ENCODE data around the gene DNAH10.

The DNAH10 gene

DNA sequence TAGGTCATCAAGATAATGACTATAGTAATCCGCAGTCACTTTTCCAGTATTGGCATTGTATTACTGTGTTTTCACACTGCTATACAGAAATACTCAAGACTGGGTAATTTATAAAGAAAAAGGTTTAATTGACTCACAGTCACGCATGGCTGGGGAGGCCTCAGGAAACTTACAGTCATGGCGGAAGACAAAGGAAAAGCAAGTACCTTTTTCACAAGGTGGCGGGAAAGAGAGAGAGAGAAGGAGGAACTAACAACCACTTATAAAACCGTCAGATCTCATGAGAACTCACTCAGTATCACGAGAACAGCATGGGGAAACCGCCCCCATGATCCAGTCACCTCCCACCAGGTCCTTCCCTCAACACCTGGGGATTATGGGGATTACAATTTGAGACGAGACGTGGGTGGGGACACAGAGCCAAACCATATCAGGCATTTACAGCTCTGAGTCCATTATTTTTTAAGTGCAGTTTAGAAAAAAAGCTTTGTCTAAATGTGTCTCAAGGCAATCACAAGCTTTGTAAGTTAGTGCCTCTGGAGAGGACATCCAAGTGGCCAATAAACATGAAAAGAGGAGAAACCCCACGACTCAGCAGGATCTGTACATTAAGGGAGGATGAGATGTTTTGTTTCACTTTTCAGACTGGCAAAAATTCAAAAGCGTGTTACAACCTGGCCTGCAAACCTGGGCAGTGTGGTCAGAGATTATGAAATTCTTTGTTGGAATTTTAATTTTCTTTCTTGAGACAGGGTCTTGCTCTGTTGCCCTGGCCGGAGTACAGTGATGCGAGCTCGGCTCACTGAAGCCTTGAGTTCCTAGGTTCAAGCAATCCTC is 82.0 kb downstream of the DNAH10 start:
- DNase-seq (ENCODE audit: low spot score) = no peak

DNA sequence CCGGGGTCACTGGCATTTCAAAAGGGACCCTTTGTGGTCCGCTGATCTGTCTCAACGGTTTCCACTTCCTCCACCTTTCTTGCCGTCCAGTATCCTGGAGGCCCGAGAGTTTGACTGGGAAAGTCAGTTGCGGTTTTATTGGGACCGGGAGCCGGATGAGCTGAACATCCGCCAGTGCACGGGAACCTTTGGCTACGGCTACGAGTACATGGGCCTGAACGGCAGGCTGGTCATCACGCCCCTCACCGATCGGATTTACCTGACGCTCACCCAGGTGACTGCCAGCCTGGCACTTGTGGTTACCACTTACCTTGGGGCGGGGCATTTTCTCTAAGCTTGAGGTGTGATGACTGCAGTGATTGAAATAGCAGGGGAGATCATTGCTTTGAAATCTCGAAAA is 83.8 kb downstream of the DNAH10 start:
- DNase-seq (ENCODE audit: low spot score) = no peak

DNA sequence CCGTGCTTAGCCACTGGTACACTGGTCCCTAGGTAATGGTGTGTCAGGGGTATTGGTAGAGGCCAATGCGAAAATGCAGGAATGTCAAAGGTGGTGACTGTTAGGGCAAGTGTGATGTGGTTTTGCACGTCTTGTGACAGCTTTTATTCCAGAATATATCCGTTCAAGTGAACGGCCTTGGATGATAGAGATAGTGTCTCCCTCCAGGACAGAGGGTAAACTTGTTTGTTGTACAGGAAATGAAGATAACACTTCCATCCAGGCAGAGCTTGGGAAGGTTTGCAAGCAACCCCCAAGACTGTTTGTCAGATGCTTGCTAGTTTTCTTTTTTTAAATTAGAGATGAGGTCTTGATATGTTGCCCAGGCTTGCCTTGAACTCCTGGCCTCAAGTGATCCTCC is 84.2 kb downstream of the DNAH10 start:
- DNase-seq (ENCODE audit: low spot score) = no peak

DNA sequence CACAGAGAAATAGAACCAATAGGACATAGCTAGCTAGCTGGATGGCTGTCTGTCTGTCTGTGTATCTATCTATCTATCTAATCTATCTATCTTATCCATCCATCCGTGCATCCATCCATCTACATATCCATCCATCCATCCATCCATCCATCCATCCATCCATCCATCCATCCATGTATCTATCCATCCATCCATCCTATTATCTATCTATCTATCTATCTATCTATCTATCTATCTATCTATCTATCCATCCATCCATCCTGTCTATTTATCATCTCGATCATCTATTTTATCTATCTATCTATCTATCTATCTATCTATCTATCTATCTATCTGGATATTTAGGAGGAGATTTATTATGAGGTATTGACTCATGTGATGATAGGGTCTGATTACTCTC is 84.9 kb downstream of the DNAH10 start:
- DNase-seq (ENCODE audit: low spot score) = no peak

DNA sequence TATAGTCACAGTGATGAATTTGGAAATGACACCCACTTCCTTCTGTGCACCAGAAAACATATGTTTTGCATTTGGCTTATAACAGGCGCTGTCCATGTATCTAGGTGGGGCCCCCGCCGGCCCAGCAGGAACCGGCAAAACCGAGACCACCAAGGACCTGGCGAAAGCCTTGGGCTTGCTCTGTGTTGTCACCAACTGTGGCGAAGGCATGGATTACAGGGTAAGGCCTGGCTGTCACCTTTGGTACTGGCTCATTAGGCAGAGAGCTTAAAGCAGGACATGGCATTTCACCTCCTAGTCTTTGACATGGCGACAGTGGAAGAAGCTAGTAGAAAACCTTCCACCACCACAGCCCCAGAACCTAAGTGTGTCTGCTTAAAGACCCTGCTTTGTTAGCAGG is 85.8 kb downstream of the DNAH10 start:
- no peak for DNase-seq (ENCODE audit: low spot score)

DNA sequence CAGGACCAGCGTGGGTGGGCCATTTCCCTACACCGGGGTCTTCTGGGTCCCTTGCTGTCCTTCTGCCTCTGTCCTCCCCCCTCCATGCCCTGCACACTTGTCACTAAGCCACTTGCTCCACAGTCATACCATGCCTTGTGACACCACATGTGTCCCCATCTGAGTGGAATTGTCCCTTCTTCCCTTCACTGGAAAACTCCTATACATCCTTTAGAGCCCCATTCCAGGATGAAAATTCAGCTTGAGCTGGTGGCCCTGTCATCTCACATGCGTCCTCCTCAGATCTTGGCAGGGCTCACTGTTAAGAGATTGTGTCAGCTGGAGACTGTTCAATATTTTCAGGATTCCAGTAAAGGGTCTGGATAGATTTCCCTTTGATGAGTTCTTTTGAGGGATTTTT is 87.4 kb downstream of the DNAH10 start:
- no peak for DNase-seq (ENCODE audit: low spot score)

DNA sequence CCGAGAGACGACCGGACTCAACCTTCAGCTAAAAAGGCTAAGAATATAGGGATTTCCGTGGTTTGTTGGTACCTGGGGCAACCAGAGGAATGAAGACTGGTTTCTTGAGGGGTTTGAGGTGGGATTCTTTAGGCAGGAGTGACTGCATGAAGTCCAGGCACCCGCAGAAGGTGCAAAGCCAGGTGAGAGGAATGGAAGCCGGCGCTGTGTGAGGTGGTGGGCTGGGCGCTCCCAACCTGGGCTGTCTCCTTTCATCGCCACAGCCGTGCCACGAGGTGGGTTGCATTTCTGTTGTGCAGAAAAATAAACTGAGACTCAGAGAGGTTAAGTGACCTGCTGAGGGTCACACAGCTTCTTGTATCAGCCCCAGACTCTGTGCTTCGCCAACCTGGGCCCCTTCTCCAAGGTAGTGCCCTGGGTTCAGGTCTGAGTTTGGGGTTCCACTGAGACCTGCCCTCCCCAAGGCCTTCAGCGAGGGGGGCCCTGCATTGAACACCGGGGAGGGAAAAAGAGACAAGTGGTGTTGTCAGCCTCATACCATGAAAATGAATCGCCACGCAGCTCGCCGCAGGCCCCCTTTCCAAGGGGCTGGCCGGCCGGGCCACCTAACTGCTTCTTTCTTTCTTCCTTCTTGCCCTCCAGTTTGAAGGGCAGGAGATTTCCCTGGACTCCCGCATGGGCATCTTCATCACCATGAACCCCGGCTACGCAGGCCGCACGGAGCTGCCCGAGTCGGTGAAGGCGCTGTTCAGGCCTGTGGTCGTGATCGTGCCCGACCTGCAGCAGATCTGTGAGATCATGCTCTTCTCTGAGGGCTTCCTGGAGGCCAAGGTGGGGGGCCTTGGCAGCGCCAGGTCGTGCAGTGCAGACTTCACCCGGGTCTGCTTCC is 88.4 kb downstream of the DNAH10 start:
- no peak for DNase-seq (ENCODE audit: low spot score)

DNA sequence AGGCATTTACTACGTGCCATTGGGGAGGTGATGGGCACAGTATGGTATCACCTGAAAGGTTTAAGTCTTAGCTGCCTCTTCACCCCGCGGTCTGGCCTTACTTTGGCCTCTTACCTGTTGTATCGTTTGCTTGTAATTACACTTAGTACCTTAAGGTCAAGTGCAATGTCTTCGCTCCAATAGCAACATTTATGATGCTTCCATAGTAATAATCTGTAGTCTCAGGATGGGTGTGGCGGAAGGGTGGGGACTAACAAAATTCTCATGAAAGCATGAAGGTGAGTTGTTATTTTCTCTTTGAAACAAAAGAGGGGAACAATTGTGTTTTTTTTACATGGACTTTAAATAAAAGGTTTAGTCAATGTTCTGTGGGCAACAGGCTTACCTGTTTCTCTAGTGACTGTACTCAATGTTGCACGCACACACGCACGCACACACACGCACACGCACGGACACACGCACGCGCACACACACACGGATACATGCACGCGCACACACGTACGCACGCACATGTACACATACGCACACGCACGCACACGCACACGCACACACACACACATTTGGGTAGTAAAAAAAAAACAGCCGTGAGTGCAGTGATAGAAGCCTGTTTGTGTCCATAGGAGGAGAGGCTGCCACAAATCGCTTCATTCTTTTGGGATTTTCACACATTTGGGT is 91.4 kb downstream of the DNAH10 start:
- DNase-seq (ENCODE audit: low spot score) = no peak

DNA sequence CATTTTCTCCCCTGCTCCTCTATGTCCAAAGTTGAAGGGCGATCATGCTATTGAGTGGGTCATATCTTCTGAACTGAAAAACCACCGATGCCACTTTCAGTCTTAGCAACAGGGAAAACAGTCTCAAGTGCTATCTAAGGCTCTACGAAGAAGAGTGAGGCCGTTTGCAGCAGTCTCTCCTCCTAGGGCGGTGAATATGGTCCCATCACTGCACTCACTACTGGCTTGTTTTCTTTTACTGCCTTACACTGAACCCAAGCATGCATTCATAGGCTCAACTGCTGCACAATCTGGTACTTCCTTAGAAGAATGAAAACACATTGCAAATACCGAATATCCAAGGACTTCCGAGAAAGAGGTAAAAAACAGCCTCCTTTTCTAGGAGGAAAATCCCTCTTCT is 92.1 kb downstream of the DNAH10 start:
- no peak for DNase-seq (ENCODE audit: low spot score)

DNA sequence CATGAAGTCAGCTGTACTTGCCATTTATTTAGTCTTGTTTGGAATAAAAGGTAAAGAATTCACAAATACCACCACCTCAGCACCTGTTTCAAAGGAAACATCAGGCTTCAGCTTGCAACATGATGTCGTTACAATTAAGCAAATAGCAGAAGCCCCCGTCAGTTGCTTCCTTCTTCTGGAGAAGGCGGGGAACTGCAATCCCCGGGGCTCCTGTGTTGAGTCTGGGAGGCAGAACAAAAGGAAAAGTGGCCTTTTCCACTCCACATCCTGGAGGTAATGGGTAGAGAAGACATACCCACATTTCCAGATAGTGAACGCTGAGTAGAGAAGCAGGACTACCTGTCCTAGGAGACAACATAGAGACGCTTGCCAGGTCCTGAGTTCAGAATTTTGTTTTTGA is 92.8 kb downstream of the DNAH10 start:
- peak; percentile 17 for DNase-seq (ENCODE audit: low spot score)

DNA sequence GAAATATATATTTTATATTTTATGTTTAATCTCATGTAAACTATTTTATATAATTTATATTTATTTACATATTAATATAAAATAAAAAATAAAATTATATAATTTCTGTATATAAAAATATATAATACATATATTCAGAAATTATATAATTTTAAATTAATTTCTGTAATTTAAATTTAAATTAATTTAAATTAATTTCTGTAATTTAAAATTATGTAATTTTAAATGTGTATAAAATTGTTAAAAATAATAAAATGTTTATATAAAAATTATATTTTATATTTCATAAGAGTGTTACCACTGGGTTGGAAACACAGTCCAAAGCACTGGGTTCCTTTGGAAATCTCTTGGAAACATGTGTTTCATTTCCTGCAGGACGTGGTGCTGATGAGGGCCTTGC is 94.6 kb downstream of the DNAH10 start:
- DNase-seq (ENCODE audit: low spot score) = no peak

DNA sequence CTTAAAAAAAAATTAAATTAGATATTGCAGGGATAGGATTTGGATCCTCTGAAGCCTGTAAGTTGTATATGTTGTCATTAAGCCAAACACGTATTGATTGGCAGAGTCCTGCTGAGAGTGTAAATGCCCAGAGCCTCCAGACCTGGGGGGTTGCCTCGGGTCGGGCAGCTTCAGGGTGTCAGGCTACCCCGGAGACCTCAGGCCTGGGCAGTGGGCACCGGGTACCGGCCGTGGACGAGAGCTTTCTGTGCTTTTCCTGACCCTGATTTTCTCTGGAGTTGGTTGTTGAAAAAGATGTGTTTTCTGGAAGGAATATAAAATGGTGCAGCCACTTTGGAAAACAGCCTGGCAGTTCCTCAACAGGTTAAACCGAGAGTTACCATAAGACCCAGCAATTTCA is 96.1 kb downstream of the DNAH10 start:
- no peak for DNase-seq (ENCODE audit: low spot score)

DNA sequence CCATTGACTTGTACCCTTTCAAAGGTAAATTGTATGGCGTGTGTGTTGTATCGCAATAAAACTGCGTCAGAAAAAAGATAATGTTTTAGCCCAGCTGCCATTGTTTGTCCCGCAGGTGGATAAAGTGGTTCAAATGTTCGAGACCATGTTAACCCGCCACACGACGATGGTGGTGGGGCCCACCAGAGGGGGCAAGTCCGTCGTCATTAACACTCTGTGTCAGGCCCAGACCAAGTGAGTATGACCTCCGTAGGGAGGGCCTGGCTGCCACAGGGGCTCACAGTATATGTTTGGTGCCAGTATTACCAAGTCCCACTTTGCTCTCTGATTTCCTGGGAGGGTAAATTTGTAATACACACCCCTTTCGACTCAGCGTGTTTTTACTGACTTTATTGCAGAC is 96.9 kb downstream of the DNAH10 start:
- DNase-seq (ENCODE audit: low spot score) = no peak

DNA sequence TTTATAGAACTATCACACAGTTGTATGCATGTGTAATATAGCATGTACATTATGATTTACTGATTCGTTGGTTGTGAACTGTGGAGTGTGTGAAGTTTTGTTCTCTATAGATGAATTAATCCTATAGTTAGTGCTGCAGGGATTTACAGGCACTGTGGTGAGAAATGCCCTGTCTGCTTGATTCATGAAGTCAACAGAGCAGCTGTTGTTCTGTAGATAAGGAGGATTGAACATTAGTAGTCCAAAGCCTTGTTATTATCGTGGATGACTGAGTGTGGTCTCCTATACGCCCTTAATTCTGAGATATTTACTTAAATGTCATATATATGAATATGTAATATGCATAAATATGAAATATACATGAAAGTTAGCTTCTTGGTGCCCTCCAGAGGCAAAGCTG is 98.3 kb downstream of the DNAH10 start:
- no peak for DNase-seq (ENCODE audit: low spot score)

DNA sequence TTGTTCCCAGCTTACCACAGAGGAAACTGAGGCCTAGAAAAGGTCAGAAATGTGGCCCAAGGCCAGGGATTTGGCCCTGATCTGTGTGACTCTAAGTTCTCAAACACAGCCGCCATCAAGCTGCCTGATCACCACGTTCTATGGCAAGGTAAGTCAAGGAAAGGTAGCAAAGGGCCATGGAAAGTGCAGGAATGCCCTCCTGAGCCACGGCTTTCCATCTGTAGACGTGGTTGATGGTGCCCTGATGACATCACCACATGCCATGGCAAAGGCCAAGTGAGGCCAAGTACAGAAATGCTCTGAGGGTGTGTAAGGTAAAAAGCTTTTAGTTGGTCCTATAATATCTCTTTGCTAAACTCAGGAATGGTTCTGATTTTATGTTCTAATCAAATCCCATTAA is 99.3 kb downstream of the DNAH10 start:
- DNase-seq (ENCODE audit: low spot score) = no peak

DNA sequence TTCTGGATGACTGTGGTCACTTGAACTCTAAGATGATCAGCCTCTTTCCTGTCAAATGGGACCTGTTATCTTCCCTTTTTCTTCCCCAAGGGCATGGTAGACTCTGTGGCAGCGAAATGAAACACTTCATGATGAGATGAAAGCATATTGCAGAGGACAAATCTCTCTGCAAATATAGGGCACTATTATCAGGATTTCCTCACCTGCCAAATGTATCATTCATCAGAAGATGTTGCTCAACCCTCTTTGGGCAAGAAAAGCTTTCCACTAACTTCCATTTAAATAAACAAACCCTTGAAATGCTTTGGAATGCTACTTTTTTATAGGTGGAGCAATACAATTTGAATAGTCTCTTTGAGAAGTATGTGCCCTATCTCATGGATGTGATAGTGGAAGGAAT is 105.0 kb downstream of the DNAH10 start:
- DNase-seq (ENCODE audit: low spot score) = peak; percentile 13

DNA sequence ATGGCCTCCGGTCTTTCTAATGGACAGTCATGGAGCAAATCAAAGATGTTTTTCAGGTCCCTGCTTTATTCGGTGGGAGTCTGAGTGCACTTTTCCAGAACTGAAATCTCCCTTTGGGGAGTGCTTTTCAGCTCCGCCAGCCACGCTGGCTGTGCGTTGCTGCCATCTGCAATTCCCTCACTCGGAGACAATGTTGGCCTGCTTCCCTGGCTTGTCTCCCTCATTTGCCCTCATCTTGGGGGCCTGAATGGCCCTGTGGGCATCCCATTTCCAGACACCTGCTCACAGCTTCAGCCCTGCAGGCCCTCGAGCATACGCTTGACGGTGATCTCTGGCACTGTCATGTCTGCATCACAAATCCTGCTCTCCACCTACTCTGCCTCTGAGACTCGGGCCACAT is 106.7 kb downstream of the DNAH10 start:
- no peak for DNase-seq (ENCODE audit: low spot score)

DNA sequence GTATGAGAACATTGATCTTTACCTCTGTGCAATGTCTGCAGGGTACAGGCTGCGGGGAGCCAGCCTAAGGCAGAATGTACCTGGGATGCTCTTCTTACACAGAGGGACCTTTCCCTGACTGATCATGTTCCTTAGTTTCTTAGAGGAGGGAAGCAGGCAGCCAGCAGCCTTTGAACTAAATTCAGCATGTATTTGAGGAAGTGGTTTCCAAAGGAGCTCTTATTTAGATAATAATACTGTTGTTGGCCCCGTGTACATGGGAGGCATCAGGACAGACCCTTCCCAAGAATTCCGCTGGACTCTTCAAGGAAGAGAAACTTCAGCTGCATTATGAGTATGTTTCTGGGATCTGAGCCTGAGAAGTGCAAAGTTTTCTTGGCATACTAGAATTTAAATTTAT is 111.7 kb downstream of the DNAH10 start:
- DNase-seq (ENCODE audit: low spot score) = no peak

DNA sequence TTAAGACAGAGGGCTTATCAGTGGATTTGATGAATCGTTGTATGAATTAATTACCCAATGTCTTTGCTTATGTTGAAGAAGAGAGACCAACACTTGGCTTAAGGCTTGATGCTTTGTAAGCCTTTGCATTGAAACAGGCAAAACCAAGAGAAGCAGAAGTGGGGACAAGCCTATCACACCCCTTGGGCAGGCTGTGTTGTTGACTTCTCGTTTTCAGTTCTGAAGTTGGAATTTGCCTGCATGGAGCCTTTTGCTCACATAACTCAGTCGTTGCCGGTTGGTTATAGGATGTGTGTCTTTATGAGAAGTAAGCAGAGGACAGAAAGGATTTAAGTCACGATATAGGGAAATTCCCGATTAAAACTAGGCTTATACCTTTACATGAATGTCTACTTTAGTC is 115.9 kb downstream of the DNAH10 start:
- no peak for DNase-seq (ENCODE audit: low spot score)

DNA sequence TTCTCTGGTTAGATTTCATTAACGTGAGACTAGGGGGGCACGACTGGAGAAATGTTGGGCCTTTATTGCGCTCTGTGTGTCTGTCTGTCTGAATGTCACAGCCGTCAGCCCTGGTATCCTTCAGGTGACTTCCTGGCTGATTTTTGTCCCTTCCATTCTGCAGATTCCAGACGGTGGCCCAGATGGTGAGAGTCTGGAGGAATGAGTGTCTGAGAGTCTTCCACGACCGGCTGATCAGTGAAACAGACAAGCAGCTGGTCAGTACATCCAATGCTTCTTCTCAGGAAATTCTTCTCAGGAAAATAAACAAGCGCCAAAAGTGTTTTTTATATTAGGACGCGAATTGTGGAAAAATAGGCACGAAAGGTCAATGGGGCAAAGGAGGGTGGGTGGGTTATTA is 117.0 kb downstream of the DNAH10 start:
- DNase-seq (ENCODE audit: low spot score) = no peak

DNA sequence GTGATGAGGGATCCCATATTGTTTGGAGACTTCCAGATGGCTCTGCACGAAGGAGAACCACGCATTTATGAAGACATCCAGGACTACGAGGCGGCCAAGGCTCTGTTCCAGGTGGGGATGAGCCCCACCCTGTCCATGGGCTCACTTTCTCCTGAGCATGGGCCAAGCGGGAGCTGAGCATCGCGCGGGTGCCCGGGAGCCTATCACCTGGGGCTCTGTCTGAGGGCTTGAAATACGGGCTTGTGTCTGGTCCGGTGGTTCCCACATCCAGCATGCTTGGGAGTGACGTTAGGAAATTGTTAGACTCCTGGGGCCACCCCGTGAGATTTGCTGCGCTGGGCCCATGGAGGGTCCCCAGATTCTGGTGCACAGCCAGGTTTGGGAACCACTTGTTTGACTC is 117.6 kb downstream of the DNAH10 start:
- no peak for DNase-seq (ENCODE audit: low spot score)

DNA sequence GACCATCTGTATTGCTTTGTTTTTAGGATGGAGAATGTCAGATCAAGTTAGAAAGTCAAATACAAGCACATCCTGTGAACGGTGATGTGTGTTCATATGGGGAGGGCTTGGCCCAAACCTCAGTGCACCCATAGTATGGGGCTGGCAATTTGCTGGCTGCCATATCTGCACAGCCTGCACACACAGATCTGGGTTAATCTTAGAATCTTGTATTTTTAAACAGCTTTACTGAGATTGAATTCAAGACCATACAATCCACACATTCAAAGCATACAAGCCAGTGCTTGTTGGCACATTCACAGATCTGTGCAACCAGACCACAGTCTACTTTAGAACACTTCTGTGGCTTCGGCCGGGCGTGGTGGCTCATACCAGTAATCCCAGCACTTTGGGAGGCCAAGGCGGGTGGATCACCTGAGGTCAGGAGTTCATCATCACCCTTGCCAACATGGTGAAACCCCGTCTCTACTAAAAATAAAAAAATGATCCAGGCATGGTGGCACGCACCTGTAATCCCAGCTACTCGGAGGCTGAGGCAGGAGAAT is 120.1 kb downstream of the DNAH10 start:
- DNase-seq (ENCODE audit: low spot score) = no peak

DNA sequence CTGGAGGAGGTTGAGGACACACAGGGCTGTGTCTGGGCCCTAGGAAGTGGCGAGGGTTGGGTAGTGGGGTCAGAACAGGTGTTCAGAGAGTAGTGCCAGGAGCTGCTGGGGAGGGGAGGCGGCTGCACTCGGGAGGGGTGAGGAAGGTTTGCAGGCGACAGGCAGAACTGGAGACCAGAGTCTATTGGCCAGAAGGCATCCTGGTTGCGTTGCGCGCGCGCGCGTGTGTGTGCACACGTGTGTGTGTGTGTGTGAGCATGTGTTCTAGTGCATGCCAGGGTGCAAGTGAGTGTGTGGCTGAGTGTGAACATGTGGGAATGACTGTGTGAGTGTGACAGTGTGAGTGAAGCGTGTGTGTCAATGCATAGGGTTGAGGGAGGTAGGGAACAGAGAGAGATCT is 124.2 kb downstream of the DNAH10 start:
- no peak for DNase-seq (ENCODE audit: low spot score)

Measured in HuH-7 (cell line).